ENCODE results near the gene SCAMP4.

GRCh38 chr19:1862068-1862423 lies 43.2 kb upstream of the SCAMP4 start:
- TF ChIP-seq, protein P1, sequence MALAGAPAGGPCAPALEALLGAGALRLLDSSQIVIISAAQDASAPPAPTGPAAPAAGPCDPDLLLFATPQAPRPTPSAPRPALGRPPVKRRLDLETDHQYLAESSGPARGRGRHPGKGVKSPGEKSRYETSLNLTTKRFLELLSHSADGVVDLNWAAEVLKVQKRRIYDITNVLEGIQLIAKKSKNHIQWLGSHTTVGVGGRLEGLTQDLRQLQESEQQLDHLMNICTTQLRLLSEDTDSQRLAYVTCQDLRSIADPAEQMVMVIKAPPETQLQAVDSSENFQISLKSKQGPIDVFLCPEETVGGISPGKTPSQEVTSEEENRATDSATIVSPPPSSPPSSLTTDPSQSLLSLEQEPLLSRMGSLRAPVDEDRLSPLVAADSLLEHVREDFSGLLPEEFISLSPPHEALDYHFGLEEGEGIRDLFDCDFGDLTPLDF (CRISPR knock-in tag; IDR thresholded peaks at IDR 0.05): no peak
- TF ChIP-seq ZNF133 (CRISPR knock-in tag; IDR thresholded peaks at IDR 0.05) (no peak), FOXA1 (IDR thresholded peaks at IDR 0.05; ENCODE audit: borderline replicate concordance) (no peak), JUNB (CRISPR knock-in tag; conservative IDR thresholded peaks at IDR 0.05) (no peak), SMC3 (conservative IDR thresholded peaks at IDR 0.05; ENCODE audit: insufficient read depth, low read depth, low read length) (no peak), SRSF1 (IDR thresholded peaks at IDR 0.05; ENCODE audit: low read depth, low read length) (no peak), POLR2H (tag; IDR thresholded peaks at IDR 0.05; ENCODE audit: low read depth) (no peak), ARID3A (IDR thresholded peaks at IDR 0.05; ENCODE audit: borderline replicate concordance, low read depth, low read length) (no peak), FOXP1 (CRISPR knock-in tag; IDR thresholded peaks at IDR 0.05) (no peak), RCOR1 (IDR thresholded peaks at IDR 0.05; ENCODE audit: borderline replicate concordance in 1 of 2, low read depth in 2 of 2, low read length in 2 of 2) (no peak), CHD2 (IDR thresholded peaks at IDR 0.05; ENCODE audit: low read depth, low read length) (no peak), FOXM1 (IDR thresholded peaks at IDR 0.05; ENCODE audit: low read depth) (no peak), FOXM1 (CRISPR knock-in tag; IDR thresholded peaks at IDR 0.05; ENCODE audit: low read depth) (no peak), PTBP1 (IDR thresholded peaks at IDR 0.05; ENCODE audit: low read depth, low read length) (no peak)
- TF ChIP-seq, protein P2, sequence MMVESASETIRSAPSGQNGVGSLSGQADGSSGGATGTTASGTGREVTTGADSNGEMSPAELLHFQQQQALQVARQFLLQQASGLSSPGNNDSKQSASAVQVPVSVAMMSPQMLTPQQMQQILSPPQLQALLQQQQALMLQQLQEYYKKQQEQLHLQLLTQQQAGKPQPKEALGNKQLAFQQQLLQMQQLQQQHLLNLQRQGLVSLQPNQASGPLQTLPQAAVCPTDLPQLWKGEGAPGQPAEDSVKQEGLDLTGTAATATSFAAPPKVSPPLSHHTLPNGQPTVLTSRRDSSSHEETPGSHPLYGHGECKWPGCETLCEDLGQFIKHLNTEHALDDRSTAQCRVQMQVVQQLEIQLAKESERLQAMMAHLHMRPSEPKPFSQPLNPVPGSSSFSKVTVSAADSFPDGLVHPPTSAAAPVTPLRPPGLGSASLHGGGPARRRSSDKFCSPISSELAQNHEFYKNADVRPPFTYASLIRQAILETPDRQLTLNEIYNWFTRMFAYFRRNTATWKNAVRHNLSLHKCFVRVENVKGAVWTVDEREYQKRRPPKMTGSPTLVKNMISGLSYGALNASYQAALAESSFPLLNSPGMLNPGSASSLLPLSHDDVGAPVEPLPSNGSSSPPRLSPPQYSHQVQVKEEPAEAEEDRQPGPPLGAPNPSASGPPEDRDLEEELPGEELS (CRISPR knock-in tag; IDR thresholded peaks at IDR 0.05; ENCODE audit: borderline replicate concordance): no peak

Data from K562 (cell line).